WTC11 (cell line): Measurements from ENCODE around the gene FAM185A. TPM values are rescaled to one million over a fixed set of nuclear protein-coding genes. Genes with fewer than 3 reads are reported as not detected.
A peak's percentile ranks its signal among the peaks of the same experiment; 100 is the strongest.
"Not testable (repeated sequence)": the region's sequence is repeated elsewhere in the genome, so short reads cannot be mapped to it uniquely, and the experiment has no call there.

Source experiments
- ATAC-seq: fragments of 200-7000 bp; cut with Tn5 transposase; 2 replicates; pipeline ENCODE4 v1.10.0; 2021; ENCODE audit warnings: mild to moderate bottlenecking, moderate library complexity
- Bru-seq: library from RNA; stranded (reverse); fragments of 400-500 nt; gene quantifications from one replicate; lab custom pipeline; 2021; lab: Mats Ljungman, UMichigan
- CTCF ChIA-PET: fragments of 300-600 bp; sonication (Branson Sonifier 250); formaldehyde crosslinking; loops from one replicate; lab custom pipeline; 2021; ENCODE audit warnings: antibody characterized with exemption; lab: Charles Lee
- POLR2A ChIA-PET: fragments of 350-600 bp; sonication (Branson Sonifier 250); formaldehyde crosslinking; loops from one replicate; lab custom pipeline; 2021; ENCODE audit warnings: antibody characterized with exemption; lab: Charles Lee
- DNase-seq: peaks from one replicate; pipeline ENCODE4 v3.0.0; 2021; ENCODE audit warnings: low spot score
- H3K27ac Mint-ChIP-seq: 2 replicates; pipeline ENCODE4 v1.8.0; 2021; ENCODE audit warnings: mixed read lengths
- H3K27me3 Mint-ChIP-seq: 2 replicates; pipeline ENCODE4 v1.8.0; 2021; ENCODE audit warnings: low read depth, mild to moderate bottlenecking, moderate library complexity, mixed read lengths
- H3K36me3 Mint-ChIP-seq: 2 replicates; pipeline ENCODE4 v1.8.0; 2021; ENCODE audit warnings: mixed read lengths
- H3K4me1 Mint-ChIP-seq: 2 replicates; pipeline ENCODE4 v1.8.0; 2022; ENCODE audit warnings: mixed read lengths
- H3K4me3 Mint-ChIP-seq: 2 replicates; pipeline ENCODE4 v1.8.0; 2021; ENCODE audit warnings: mild to moderate bottlenecking, moderate library complexity, mixed read lengths
- H3K9me3 Mint-ChIP-seq: 2 replicates; pipeline ENCODE4 v1.8.0; 2021; ENCODE audit warnings: mixed read lengths
- GABPB1 ChIP-seq: sonication (generic); formaldehyde crosslinking; IDR thresholded peaks from 2 replicates; pipeline ENCODE4 v1.8.1; 2023; ENCODE audit warnings: mild to moderate bottlenecking, missing genetic modification reagents
- MAX ChIP-seq: sonication (generic); formaldehyde crosslinking; IDR thresholded peaks from 2 replicates; pipeline ENCODE4 v1.8.0; 2022; ENCODE audit warnings: mild to moderate bottlenecking, missing genetic modification reagents
- NFYB ChIP-seq: sonication (generic); formaldehyde crosslinking; conservative IDR thresholded peaks from 2 replicates; pipeline ENCODE4 v1.8.0; 2022; ENCODE audit warnings: low read depth, missing genetic modification reagents
- NR2C2 ChIP-seq: sonication (generic); formaldehyde crosslinking; IDR thresholded peaks from 2 replicates; pipeline ENCODE4 v1.8.0; 2022; ENCODE audit warnings: mild to moderate bottlenecking, missing genetic modification reagents
- SP1 ChIP-seq: sonication (generic); formaldehyde crosslinking; conservative IDR thresholded peaks from 2 replicates; pipeline ENCODE4 v1.8.1; 2022; ENCODE audit warnings: missing genetic modification reagents
- long read RNA-seq, 3 experiments: library from RNA in 1 of 3; library from capped mRNA in 1 of 3; library from polyadenylated mRNA in 1 of 3; unstranded in 2 of 3; stranded (forward) in 1 of 3; transcript quantifications; one replicate each; pipeline ENCODE4 v2.0.0, GENCODE V29; 2021
- total RNA-seq: library from RNA; stranded (reverse); gene quantifications from 3 replicates; pipeline ENCODE4 v1.2.3, GENCODE V29; 2021
- TF ChIP-seq, protein P1 (sequence below): sonication (generic); formaldehyde crosslinking; IDR thresholded peaks from 2 replicates; pipeline ENCODE4 v1.8.0; 2023; ENCODE audit warnings: missing genetic modification reagents, mild to moderate bottlenecking, borderline replicate concordance

Gene FAM185A
- total RNA-seq (7.7 to 8.6 TPM (median 7.9 TPM) in 3 replicates), Bru-seq, nascent RNA (percentile 69 among the genes with signal in this experiment)
- long read RNA-seq, experiment 1, transcript FAM185A-202 (8 exons, 1,179 nt) = major isoform, 5 of 26 reads
- long read RNA-seq, experiment 1, partial matches to known transcripts = 6 of 26 reads
- long read RNA-seq, experiment 1, other reads (novel, unspliced or antisense) = 12 of 26 reads
- long read RNA-seq, experiment 2, partial matches to known transcripts = 1 of 11 reads
- long read RNA-seq, experiment 2, other reads (novel, unspliced or antisense) = 9 of 11 reads
- long read RNA-seq, experiment 3, partial matches to known transcripts = 1 of 5 reads
- long read RNA-seq, experiment 3, other reads (novel, unspliced or antisense) = 0 of 5 reads

DNA sequence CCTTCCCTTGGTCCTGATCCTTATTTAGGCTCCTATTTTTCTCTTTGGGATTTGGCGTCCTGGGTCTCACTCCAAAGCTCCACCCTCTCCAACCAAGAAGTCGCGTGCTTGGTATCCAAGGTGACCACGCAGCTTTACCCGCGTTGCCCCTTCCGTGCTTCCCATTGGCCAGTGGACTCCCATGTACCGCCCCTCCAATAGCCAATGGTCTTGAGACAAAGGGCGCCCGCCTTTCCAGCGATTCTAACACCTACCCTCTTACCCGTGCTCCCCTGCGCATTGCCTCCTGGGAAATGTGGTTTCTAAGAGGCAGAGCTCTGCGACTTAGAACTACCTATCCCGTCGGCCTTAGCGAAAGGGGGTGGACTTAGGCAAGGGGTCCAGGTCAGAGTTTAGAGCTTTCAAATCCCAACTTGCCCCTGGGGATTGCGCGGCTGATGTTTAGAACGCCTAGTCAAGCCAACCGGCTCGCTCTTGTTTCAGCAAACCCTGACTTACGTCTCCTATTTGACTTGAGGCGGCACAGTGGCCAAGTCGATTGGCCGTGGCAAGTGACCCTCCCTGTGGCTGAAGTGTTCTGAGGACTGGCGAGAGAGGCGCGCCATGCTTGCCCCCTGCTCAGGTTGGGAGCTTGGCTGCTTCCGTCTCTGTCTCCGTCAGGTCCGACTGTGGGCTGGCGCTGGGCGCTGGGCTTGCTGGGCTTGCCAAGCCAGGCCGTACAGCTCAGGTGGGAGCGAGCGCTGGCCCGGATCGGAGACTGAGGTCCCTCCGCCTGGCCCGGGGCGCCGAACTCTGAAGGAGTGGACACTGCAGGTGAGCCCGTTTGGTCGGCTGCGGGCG, at the start of gene FAM185A:
FAM185A (plus strand) TSS at position 395 of the 840 bp plus-strand sequence; CDS start at position 604, 209 bp downstream.
- ChIA-PET CTCF (interaction anchor here (1.0 to 1.3 kb wide), 4 partner anchors 9 to 326 kb away, joined by 5 to 26 read pairs (median 10); partner anchors contain the start of genes ARMC10 and FBXL13), POLR2A (interaction anchor here (1.0 to 1.2 kb wide), 2 partner anchors 326 to 400 kb away, joined by 3 to 6 read pairs; partner anchors contain the start of genes ARMC10, FBXL13 and NAPEPLD)
- ATAC-seq (peak; percentile 97), DNase-seq (peak; percentile 98)
- Mint-ChIP-seq H3K27ac (peak within 1 kb of the TSS; percentile 74), H3K4me1 (peaks cover 14% of the 10 kb centered on the region), H3K4me3 (peak within 1 kb of the TSS; percentile 84)
- H3K27me3 Mint-ChIP-seq, H3K9me3 Mint-ChIP-seq, H3K36me3 Mint-ChIP-seq: not testable (repeated sequence)
- TF ChIP-seq NFYB = peak; percentile 70
- TF ChIP-seq GABPB1 = peak; percentile 70
- peak; percentile 67 for TF ChIP-seq NR2C2 (CRISPR knock-in tag)
- TF ChIP-seq SP1 (CRISPR knock-in tag) = peak; percentile 92
- peak; percentile 55 for TF ChIP-seq MAX (CRISPR knock-in tag)
- TF ChIP-seq, protein P1, sequence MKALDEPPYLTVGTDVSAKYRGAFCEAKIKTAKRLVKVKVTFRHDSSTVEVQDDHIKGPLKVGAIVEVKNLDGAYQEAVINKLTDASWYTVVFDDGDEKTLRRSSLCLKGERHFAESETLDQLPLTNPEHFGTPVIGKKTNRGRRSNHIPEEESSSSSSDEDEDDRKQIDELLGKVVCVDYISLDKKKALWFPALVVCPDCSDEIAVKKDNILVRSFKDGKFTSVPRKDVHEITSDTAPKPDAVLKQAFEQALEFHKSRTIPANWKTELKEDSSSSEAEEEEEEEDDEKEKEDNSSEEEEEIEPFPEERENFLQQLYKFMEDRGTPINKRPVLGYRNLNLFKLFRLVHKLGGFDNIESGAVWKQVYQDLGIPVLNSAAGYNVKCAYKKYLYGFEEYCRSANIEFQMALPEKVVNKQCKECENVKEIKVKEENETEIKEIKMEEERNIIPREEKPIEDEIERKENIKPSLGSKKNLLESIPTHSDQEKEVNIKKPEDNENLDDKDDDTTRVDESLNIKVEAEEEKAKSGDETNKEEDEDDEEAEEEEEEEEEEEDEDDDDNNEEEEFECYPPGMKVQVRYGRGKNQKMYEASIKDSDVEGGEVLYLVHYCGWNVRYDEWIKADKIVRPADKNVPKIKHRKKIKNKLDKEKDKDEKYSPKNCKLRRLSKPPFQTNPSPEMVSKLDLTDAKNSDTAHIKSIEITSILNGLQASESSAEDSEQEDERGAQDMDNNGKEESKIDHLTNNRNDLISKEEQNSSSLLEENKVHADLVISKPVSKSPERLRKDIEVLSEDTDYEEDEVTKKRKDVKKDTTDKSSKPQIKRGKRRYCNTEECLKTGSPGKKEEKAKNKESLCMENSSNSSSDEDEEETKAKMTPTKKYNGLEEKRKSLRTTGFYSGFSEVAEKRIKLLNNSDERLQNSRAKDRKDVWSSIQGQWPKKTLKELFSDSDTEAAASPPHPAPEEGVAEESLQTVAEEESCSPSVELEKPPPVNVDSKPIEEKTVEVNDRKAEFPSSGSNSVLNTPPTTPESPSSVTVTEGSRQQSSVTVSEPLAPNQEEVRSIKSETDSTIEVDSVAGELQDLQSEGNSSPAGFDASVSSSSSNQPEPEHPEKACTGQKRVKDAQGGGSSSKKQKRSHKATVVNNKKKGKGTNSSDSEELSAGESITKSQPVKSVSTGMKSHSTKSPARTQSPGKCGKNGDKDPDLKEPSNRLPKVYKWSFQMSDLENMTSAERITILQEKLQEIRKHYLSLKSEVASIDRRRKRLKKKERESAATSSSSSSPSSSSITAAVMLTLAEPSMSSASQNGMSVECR (CRISPR knock-in tag) = 0 out of 2 replicates have a peak, but pooled peaks have one; percentile 54

- H3K9me3 Mint-ChIP-seq, DNase-seq, CTCF ChIA-PET, H3K4me3 Mint-ChIP-seq, H3K36me3 Mint-ChIP-seq, H3K4me1 Mint-ChIP-seq, H3K27me3 Mint-ChIP-seq, H3K27ac Mint-ChIP-seq, POLR2A ChIA-PET, ATAC-seq: not testable (repeated sequence)
Observed at GRCh38 chr7:102713011-102713690, 35.6 kb upstream of the FAM185A start.

DNA sequence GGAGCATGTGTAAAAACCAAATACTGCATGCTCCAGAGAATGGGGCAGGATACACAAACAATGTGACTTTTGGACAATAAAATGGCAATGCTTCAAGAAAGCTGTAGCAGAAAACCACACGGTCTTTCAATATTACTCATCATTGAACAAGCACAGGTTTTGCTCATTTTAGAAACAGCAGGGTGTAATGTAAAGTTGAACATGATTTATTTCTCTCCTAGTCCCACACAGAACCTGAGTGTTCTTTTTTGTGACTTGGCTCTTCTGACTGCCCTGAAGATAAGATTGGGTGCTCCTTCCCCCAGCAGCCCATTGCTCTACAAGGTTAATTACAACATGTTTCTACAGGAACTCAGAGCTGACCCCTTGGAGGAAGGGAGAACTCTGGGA, 35.1 kb upstream of the FAM185A start:
- H3K4me1 Mint-ChIP-seq, H3K36me3 Mint-ChIP-seq, H3K27me3 Mint-ChIP-seq, POLR2A ChIA-PET, CTCF ChIA-PET, H3K4me3 Mint-ChIP-seq, ATAC-seq, DNase-seq, H3K27ac Mint-ChIP-seq, H3K9me3 Mint-ChIP-seq: not testable (repeated sequence)

GRCh38 chr7:102714774-102715522, 33.9 kb upstream of the FAM185A start:
- H3K36me3 Mint-ChIP-seq, H3K27ac Mint-ChIP-seq, CTCF ChIA-PET, POLR2A ChIA-PET, H3K27me3 Mint-ChIP-seq, ATAC-seq, DNase-seq, H3K4me3 Mint-ChIP-seq, H3K9me3 Mint-ChIP-seq, H3K4me1 Mint-ChIP-seq: not testable (repeated sequence)

DNA sequence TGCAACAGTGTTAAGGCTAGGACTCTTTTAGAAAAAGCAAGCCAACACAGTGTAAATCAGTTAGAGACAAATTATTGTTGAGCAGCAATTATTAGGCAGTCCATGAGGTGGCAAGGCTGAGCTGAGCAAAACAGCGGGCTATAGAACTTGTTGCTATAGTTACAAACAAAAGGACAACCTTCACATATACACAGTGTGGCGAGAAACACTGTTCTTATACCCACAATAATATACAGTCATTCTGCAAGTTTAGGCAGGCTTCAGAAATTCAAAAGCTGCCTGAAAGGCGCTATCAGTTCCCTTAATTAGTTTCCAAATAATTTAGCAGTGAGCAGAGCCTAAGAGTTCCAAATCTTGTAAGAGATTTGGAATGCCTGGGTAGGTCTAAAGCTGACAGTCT, 33.1 kb upstream of the FAM185A start:
- H3K4me1 Mint-ChIP-seq, H3K9me3 Mint-ChIP-seq, H3K36me3 Mint-ChIP-seq, H3K27ac Mint-ChIP-seq, H3K4me3 Mint-ChIP-seq, DNase-seq, H3K27me3 Mint-ChIP-seq, CTCF ChIA-PET: not testable (repeated sequence)
- ATAC-seq = peak; percentile 97
- POLR2A ChIA-PET = interaction anchor here (0.6 kb wide), 1 partner anchor 86 kb away, joined by 4 read pairs; no protein-coding TSS in a partner anchor

- POLR2A ChIA-PET, ATAC-seq, H3K4me1 Mint-ChIP-seq, H3K36me3 Mint-ChIP-seq, DNase-seq, CTCF ChIA-PET, H3K27ac Mint-ChIP-seq, H3K4me3 Mint-ChIP-seq: not testable (repeated sequence)
- Mint-ChIP-seq H3K9me3 (peaks cover 19% of the 10 kb centered on the region), H3K27me3 (peaks cover 10% of the 10 kb centered on the region)
Observed at GRCh38 chr7:102718491-102718890, 30.3 kb upstream of the FAM185A start.

DNA sequence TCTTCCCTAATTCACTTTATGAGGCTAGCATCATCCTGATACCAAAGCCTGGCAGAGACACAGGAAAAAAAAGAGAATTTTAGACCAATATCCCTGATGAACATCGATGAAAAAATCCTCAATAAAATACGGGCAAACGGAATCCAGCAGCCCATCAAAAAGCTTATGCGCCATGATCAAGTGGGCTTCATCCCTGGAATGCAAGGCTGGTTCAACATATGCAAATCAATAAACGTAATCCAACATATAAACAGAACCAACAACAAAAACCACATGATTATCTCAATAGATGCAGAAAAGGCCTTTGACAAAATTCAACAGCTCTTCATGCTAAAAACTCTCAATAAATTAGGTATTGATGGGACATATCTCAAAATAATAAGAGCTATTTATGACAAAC, 22.6 kb upstream of the FAM185A start:
- Mint-ChIP-seq H3K9me3 (peaks cover 50% of the 10 kb centered on the region), H3K27me3 (peaks cover 23% of the 10 kb centered on the region)
- DNase-seq, H3K36me3 Mint-ChIP-seq, CTCF ChIA-PET, H3K4me1 Mint-ChIP-seq, H3K4me3 Mint-ChIP-seq, ATAC-seq, H3K27ac Mint-ChIP-seq, POLR2A ChIA-PET: not testable (repeated sequence)

- POLR2A ChIA-PET, H3K27me3 Mint-ChIP-seq: not testable (repeated sequence)
- peaks cover 26% of the 10 kb centered on the region for H3K9me3 Mint-ChIP-seq
Observed at GRCh38 chr7:102729670-102730069, 19.1 kb upstream of the FAM185A start.

More at GRCh38 chr7:102729670-102730069, 19.1 kb upstream of the FAM185A start:
- DNase-seq, H3K4me3 Mint-ChIP-seq, ATAC-seq, H3K27ac Mint-ChIP-seq, H3K4me1 Mint-ChIP-seq, H3K36me3 Mint-ChIP-seq, CTCF ChIA-PET: not testable (repeated sequence)
